Hepatocyte (in vitro differentiated cells): ENCODE results near the gene GDF11.

Experiments used
- CTCF ChIP-seq: fragments of 200-600 bp; sonication (generic); IDR thresholded peaks from 2 replicates; pipeline ENCODE4 v1.5.1; 2016; ENCODE audit warnings: antibody characterized with exemption, mild to moderate bottlenecking; ENCODE audit not compliant: poor library complexity
- EZH2 ChIP-seq: fragments of 200-600 bp; sonication (generic); IDR thresholded peaks from 2 replicates; pipeline ENCODE4 v1.6.1; 2016; ENCODE audit warnings: antibody characterized with exemption, mild to moderate bottlenecking, borderline replicate concordance

GRCh38 chr12:55748230-55748993 is 5.5 kb downstream of the GDF11 start:
- TF ChIP-seq CTCF (no peak), EZH2 (no peak)
